ENCODE measurements around the gene TCP10L. TPM values are rescaled to one million over a fixed set of nuclear protein-coding genes. Genes with fewer than 3 reads are reported as not detected.

The TCP10L gene
- total RNA-seq, 1 experiment from 2014 or later, result 0.84 TPM

DNA sequence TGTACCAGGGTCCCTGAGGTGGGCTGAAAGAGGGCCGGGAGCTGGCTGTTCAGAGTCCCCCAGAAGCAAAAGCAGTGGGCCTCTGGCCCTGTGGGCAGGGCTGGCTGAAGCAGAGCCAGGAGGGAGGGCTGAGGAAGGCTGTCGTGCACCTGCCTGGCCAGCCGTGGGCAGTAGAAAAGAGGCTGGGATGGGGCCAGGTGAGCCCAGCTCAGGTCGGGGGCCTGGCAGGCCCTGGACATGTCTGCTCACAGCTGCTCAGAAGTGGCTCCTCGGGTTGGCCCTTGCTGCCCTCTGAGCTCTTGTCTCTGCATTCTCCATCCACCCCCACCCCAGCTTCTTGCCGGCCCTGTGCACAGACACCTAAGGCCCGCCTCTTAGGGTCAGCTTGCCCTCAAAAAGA lies 60.0 kb downstream of the TCP10L start:
- DNase-seq (ENCODE audit: extremely low read depth, low read depth), result no peak

DNA sequence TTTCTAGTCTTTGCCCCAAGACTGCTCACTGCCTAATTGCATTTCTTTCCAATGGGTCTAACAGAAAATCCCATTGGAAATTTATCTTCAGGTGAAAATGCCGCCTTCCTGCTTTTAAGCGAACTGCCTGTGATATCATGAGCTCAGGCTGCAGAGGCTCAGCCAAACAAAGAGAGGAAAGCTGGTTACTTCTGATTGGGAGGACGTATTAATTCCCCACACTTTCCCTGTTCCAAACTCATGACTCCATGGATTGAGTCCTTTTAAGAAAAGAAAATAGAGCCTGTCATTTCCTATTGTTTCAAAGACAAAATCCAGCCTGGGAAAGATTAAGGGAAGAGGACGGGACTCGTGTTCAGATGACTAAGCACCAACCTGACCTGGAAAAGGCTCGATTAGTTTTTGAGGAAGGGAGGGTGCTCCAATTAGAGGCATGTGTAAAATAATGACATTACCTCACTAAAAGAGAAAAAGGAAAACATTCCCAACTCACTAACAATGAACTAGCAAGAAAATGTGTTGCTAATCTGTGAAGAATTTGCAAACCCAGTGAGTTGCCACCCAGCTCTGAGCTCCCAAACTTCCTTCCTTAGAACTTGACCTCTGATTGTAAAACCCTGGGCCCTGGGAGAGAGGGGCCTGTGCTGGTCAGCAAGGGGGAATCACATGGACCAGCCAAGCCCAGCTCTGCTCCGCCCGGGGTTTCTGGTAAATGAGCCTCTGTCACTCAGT lies 61.2 kb downstream of the TCP10L start:
- DNase-seq (ENCODE audit: extremely low read depth, low read depth), result peak; percentile 42

Small RNA genes within 50 kb of the gene (small RNA-seq; reads per million reads assigned to genes)
- gene RF00438 (0 reads per million in 2 experiments), gene RNA5SP490 (0.37 to 10.9 reads per million in 2 experiments)

Other genes with a start within 250 kb of the TCP10L start
- gene URB1, start 192.5 kb downstream of the TCP10L start, total RNA-seq (2014; rRNA removed; shearing (Covaris generic)), result 25.4 and 26.4 TPM in 2 replicates
- gene EVA1C, start 172.8 kb downstream of the TCP10L start, total RNA-seq (2014; rRNA removed; shearing (Covaris generic)), result 46.5 and 55.7 TPM in 2 replicates
- 44.5 and 52.7 TPM in 2 replicates for gene CFAP298, start 26.9 kb upstream of the TCP10L start, total RNA-seq (2014; rRNA removed; shearing (Covaris generic))
- 1.7 and 2.9 TPM in 2 replicates for gene SYNJ1, start 142.5 kb upstream of the TCP10L start, total RNA-seq (2014; rRNA removed; shearing (Covaris generic))
- gene PAXBP1, start 186.2 kb upstream of the TCP10L start, total RNA-seq (2014; rRNA removed; shearing (Covaris generic)), result 27.0 and 34.3 TPM in 2 replicates